ENCODE results near the gene CCDC149. TPM values are rescaled to one million over a fixed set of nuclear protein-coding genes. Genes with fewer than 3 reads are reported as not detected.

Gene CCDC149
- polyA plus RNA-seq, 2 of the 4 experiments (the other 2 are of a cell fraction) = 1.4 to 2.8 TPM

DNA sequence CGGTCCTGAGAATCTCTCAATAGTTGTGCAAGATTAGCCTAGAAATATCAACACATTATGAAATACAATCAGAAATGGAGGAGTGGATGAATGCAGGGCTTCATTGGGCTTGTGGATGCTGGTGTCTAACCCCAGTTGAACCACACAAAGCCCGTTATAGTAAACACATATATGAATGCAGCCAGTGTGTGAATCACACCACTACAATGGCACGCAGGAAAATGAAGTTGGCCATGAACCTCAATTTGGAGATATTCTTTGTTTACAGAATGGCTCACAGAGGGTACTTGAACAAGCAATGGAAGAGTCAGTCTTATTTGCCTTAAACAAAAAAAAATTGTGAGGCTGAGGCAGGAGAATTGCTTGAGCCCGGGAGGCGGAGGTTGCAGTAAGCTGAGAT lies 59.7 kb downstream of the CCDC149 start:
- TF ChIP-seq CBX2 (IDR thresholded peaks at IDR 0.05; ENCODE audit: borderline replicate concordance, low read depth) (no peak), CEBPB (IDR thresholded peaks at IDR 0.05) (0 out of 4 replicates have a peak, but pooled peaks of 1 of the 2 experiments have one; percentile 4), ZNF302 (CRISPR knock-in tag; IDR thresholded peaks at IDR 0.05) (no peak), NFE2L2 (conservative IDR thresholded peaks at IDR 0.05; ENCODE audit: low read length) (no peak), NPAS2 (CRISPR knock-in tag; IDR thresholded peaks at IDR 0.05; ENCODE audit: borderline replicate concordance) (no peak), FOSL2 (IDR thresholded peaks at IDR 0.05) (no peak), FOSL2 (CRISPR knock-in tag; IDR thresholded peaks at IDR 0.05) (peak; percentile 41), EHF (CRISPR knock-in tag; IDR thresholded peaks at IDR 0.05) (no peak), HOXB5 (CRISPR knock-in tag; IDR thresholded peaks at IDR 0.05) (no peak)
- TF ChIP-seq, protein P1, sequence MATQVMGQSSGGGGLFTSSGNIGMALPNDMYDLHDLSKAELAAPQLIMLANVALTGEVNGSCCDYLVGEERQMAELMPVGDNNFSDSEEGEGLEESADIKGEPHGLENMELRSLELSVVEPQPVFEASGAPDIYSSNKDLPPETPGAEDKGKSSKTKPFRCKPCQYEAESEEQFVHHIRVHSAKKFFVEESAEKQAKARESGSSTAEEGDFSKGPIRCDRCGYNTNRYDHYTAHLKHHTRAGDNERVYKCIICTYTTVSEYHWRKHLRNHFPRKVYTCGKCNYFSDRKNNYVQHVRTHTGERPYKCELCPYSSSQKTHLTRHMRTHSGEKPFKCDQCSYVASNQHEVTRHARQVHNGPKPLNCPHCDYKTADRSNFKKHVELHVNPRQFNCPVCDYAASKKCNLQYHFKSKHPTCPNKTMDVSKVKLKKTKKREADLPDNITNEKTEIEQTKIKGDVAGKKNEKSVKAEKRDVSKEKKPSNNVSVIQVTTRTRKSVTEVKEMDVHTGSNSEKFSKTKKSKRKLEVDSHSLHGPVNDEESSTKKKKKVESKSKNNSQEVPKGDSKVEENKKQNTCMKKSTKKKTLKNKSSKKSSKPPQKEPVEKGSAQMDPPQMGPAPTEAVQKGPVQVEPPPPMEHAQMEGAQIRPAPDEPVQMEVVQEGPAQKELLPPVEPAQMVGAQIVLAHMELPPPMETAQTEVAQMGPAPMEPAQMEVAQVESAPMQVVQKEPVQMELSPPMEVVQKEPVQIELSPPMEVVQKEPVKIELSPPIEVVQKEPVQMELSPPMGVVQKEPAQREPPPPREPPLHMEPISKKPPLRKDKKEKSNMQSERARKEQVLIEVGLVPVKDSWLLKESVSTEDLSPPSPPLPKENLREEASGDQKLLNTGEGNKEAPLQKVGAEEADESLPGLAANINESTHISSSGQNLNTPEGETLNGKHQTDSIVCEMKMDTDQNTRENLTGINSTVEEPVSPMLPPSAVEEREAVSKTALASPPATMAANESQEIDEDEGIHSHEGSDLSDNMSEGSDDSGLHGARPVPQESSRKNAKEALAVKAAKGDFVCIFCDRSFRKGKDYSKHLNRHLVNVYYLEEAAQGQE (IDR thresholded peaks at IDR 0.05) = no peak
- H3K9me3 ChIP-seq = no peaks in the 10 kb centered on the region
- H3K27ac ChIP-seq = no peak overlapping the region
- 14% methylated on average over 5 of the region's 5 CpGs for WGBS (ENCODE audit: missing lambda C conversion rate)
- FAIRE-seq = no peak
- ChIA-PET POLR2A (no interaction called here), CTCF (interaction anchor here (0.8 kb wide), 1 partner anchor 108 kb away, joined by 4 read pairs; no protein-coding TSS in a partner anchor)
- peaks cover 34% of the 10 kb centered on the region for H3K4me1 ChIP-seq
- peak overlapping the region; percentile 27; the same call in 2 of the 3 replicates for H3K4me2 ChIP-seq
- DNase-seq (ENCODE audit: low read depth in 1 of 2, low spot score in 1 of 2) = peak in 1 of 2 experiments; percentile 33
- peak in 1 of 2 experiments; percentile 79; a peak in 4 of 6 replicates for ATAC-seq
- H3K4me3 ChIP-seq = no peak overlapping the region

DNA sequence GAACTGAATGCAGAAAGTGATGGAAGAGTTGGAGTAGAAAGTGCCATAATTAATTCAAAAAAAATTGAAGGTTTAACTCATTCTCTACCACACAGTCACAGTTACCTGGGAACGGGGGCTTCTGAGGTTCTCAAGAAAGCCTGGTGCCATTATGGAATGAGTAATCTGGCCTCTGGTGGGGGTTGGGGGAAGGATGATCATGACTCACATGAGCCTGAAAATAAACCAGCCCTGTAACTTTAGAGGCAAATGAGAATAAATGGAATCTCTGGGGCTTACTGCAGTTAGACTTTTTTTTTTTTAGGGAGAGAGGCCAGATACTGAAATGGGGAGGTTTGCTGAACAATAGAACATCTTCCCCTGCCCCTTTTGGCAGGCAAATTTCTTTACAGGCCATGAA lies 62.2 kb downstream of the CCDC149 start:
- Histone ChIP-seq H3K27ac (peak overlapping the region in 1 of 2 experiments; percentile 68; a peak in 3 of 6 replicates), H3K4me2 (peak overlapping the region; percentile 40), H3K4me1 (peaks cover 34% of the 10 kb centered on the region), H3K4me3 (no peak overlapping the region), H3K9me3 (no peaks in the 10 kb centered on the region)
- peak in 1 of 2 experiments; percentile 10 for DNase-seq (ENCODE audit: low read depth in 1 of 2, low spot score in 1 of 2)
- WGBS (ENCODE audit: missing lambda C conversion rate) = 64% methylated on average over 1 of the region's 1 CpG
- ChIA-PET CTCF (no interaction called here), POLR2A (no interaction called here)
- ATAC-seq = peak in 1 of 2 experiments; percentile 38; a peak in 1 of 6 replicates
- TF ChIP-seq NPAS2 (CRISPR knock-in tag; IDR thresholded peaks at IDR 0.05; ENCODE audit: borderline replicate concordance) (no peak), FOSL2 (IDR thresholded peaks at IDR 0.05) (no peak), FOSL2 (CRISPR knock-in tag; IDR thresholded peaks at IDR 0.05) (peak; percentile 45), EP300 (IDR thresholded peaks at IDR 0.05) (no peak), KDM1A (IDR thresholded peaks at IDR 0.05; ENCODE audit: low read depth) (no peak)
- FAIRE-seq = no peak

DNA sequence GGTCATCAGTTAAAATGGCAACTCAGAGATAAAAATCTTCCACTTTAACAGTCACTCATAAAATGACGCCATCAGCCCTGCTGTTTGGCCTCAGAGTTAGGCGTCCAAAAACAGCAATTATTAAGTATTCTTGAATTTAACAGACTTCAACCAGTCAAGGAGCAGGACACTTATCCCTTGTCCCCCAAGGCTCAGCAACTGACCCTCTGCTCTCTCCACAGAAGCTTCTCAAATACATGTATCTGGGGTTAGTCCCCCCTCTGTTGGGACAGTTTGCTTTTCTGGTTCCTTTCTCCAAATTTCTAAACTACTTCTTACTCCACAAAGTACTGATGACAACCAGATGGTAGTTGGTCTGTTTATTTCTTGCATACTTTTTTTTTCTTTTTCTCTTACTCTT lies 63.1 kb downstream of the CCDC149 start:
- ChIA-PET CTCF (no interaction called here), POLR2A (no interaction called here)
- WGBS (ENCODE audit: missing lambda C conversion rate) = 86% methylated on average over 2 of the region's 2 CpGs
- no peak for DNase-seq (ENCODE audit: low read depth in 1 of 2, low spot score in 1 of 2)
- ATAC-seq = no peak
- H3K4me2 ChIP-seq = no peak overlapping the region
- peaks cover 34% of the 10 kb centered on the region for H3K4me1 ChIP-seq
- TF ChIP-seq NFE2L2 (conservative IDR thresholded peaks at IDR 0.05; ENCODE audit: low read length) = no peak
- no peak for TF ChIP-seq FOSB (CRISPR knock-in tag; IDR thresholded peaks at IDR 0.05)
- TF ChIP-seq, protein P2, sequence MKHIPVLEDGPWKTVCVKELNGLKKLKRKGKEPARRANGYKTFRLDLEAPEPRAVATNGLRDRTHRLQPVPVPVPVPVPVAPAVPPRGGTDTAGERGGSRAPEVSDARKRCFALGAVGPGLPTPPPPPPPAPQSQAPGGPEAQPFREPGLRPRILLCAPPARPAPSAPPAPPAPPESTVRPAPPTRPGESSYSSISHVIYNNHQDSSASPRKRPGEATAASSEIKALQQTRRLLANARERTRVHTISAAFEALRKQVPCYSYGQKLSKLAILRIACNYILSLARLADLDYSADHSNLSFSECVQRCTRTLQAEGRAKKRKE (CRISPR knock-in tag; IDR thresholded peaks at IDR 0.05; ENCODE audit: low read depth) = no peak
- TF ChIP-seq CHD2 (IDR thresholded peaks at IDR 0.05; ENCODE audit: low read length, partially characterized antibody) = no peak
- TF ChIP-seq, protein P3, sequence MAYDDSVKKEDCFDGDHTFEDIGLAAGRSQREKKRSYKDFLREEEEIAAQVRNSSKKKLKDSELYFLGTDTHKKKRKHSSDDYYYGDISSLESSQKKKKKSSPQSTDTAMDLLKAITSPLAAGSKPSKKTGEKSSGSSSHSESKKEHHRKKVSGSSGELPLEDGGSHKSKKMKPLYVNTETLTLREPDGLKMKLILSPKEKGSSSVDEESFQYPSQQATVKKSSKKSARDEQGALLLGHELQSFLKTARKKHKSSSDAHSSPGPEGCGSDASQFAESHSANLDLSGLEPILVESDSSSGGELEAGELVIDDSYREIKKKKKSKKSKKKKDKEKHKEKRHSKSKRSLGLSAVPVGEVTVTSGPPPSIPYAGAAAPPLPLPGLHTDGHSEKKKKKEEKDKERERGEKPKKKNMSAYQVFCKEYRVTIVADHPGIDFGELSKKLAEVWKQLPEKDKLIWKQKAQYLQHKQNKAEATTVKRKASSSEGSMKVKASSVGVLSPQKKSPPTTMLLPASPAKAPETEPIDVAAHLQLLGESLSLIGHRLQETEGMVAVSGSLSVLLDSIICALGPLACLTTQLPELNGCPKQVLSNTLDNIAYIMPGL (CRISPR knock-in tag; IDR thresholded peaks at IDR 0.05; ENCODE audit: borderline replicate concordance) = no peak
- TF ChIP-seq HOXA7 (CRISPR knock-in tag; IDR thresholded peaks at IDR 0.05) = no peak
- no peak for TF ChIP-seq RARB (CRISPR knock-in tag; IDR thresholded peaks at IDR 0.05)
- TF ChIP-seq, protein P4, sequence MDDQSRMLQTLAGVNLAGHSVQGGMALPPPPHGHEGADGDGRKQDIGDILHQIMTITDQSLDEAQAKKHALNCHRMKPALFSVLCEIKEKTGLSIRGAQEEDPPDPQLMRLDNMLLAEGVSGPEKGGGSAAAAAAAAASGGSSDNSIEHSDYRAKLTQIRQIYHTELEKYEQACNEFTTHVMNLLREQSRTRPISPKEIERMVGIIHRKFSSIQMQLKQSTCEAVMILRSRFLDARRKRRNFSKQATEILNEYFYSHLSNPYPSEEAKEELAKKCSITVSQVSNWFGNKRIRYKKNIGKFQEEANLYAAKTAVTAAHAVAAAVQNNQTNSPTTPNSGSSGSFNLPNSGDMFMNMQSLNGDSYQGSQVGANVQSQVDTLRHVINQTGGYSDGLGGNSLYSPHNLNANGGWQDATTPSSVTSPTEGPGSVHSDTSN (IDR thresholded peaks at IDR 0.05) = no peak
- TF ChIP-seq KDM1A (IDR thresholded peaks at IDR 0.05; ENCODE audit: low read depth) = no peak
- TF ChIP-seq ESRRA (IDR thresholded peaks at IDR 0.05; ENCODE audit: borderline replicate concordance, low read length) = no peak
- TF ChIP-seq JUNB (IDR thresholded peaks at IDR 0.05) = no peak
- TF ChIP-seq ZNF302 (CRISPR knock-in tag; IDR thresholded peaks at IDR 0.05) = no peak
- TF ChIP-seq TP53 (CRISPR knock-in tag; IDR thresholded peaks at IDR 0.05) = no peak
- TF ChIP-seq KDM5A (IDR thresholded peaks at IDR 0.05) = no peak
- TF ChIP-seq ZFP36 (IDR thresholded peaks at IDR 0.05; ENCODE audit: borderline replicate concordance, partially characterized antibody) = no peak
- no peak for TF ChIP-seq SREBF2 (IDR thresholded peaks at IDR 0.05)
- TF ChIP-seq RNF2 (IDR thresholded peaks at IDR 0.05; ENCODE audit: borderline replicate concordance, low read depth) = no peak
- no peak overlapping the region for H3K4me3 ChIP-seq
- no peak for FAIRE-seq
- H3K9me3 ChIP-seq = no peaks in the 10 kb centered on the region
- no peak overlapping the region for H3K27ac ChIP-seq
